Stimulated activated CD8-positive, alpha-beta memory T cell treated with anti-CD3 and anti-CD28 coated beads, Interleukin-7, amount 100 ng/mL, for 1 hour (primary cell): ENCODE results near the gene JOSD2.
A peak's percentile ranks its signal among the peaks of the same experiment; 100 is the strongest.
"Not testable (repeated sequence)": the region's sequence is repeated elsewhere in the genome, so short reads cannot be mapped to it uniquely, and the experiment has no call there.

Experiments used
- DNase-seq, 2 donors: peaks; one replicate each; pipeline ENCODE4 v3.0.0-alpha.2; 2020; ENCODE audit warnings: low read depth in 2 of 2

JOSD2 gene

DNA sequence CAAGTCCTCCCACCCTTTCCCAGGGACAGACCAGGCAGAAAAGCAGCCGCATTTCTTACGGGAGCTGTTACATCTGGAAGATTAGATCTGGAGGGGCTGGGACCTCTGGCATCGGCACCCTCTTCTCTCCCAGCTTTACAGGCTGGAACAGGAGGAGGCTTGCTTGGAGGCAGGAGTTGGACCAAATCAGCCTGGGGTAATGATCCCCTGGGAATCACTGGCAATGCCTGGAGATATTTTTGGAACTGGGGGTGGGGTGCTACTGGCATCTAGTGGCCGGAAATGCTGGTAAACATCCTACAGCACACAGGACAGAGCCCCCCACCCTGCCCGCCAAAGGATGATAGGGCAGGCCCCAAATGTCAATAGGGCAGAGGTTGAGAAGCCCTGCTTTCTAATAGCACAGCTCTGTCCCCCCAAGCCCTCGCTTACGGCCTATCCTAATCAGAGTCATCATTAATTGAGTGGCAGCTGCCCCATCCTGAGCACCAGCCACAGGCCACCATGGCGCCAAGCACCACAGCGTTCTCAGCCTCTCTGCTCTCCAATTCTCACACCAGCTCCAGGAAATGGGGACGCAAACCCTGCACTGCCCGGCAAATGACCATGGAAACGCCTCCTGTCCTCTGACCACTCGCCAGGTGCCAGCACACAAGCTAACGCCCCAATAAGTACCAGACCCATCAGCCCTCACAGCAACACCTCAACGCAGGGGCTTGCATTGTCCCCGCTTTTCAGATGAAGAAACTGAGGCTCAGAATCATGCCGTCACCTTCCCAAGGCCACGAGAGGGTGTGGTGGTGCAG, 36.6 kb upstream of the JOSD2 start:
- DNase-seq = no peak

DNA sequence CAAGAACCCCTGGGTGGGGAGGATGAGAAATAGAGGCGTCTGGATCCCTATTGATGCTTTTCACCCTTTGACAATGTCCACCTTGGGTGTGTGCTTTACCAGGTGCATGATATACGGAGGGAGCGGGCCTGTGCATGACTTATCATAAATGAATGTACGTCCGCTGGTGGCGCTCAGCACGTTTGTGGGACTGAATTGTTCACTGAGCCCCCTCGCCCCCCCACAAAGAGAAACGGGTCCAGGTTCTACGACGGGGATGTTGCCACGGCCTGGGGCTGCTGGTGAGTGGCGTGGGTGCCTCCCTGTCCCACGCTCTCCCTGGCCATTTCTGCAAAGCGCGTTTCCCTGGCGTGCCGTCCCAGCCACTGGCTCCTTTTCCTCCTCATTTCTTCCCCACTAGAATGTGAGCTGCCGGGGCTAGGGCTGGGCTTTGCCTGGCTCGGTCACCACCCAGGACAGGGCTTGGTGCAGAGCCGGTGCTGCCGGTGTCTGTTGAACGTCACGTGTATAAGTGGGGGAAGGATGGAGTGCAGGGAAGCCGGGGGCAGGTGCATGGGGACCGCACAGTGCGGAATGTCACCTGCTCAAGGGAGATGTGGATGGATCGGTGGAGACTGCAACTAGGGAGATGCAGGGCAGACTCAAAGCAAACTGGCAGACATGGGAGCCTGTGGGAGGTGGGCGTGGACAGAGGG, 35.7 kb upstream of the JOSD2 start:
- no peak for DNase-seq

- no peak for DNase-seq
Observed at GRCh38 chr19:50542943-50543342, 32.0 kb upstream of the JOSD2 start.

GRCh38 chr19:50537769-50538230, 26.8 kb upstream of the JOSD2 start:
- peak in 1 of 2 donors; percentile 37 for DNase-seq

- no peak for DNase-seq
Observed at GRCh38 chr19:50537306-50537685, 26.3 kb upstream of the JOSD2 start.

DNA sequence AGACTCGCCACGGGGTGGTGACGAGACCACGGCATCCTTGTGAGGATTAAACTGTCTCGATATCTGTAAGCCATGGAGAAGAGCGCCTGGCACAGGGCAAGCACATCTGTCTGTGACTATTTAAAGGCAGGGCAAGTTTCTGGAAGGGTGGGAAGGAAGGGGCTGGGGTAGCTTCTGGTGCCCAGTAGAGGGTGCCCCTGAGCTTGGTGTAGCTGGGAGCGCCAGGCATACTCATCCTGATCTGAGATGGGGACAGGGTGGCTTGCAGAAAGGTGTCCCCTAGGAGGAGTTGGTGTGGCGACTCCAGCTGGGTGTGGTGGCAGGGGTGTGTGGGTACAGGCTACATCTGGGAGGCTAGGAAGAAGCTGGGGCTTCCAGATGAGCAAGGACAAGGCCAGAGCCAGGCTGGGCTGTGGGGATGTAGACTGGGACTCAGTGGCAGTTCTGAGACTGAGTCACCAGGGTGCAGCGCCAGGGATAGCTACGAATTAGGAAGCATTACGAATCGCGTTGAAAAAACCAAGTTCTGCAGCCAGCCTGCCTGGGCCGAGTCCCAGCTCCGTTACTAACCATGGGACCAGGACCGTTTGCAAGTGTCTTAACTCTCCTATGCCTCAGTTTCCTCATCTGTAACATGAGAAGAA, 25.8 kb upstream of the JOSD2 start:
- no peak for DNase-seq

DNA sequence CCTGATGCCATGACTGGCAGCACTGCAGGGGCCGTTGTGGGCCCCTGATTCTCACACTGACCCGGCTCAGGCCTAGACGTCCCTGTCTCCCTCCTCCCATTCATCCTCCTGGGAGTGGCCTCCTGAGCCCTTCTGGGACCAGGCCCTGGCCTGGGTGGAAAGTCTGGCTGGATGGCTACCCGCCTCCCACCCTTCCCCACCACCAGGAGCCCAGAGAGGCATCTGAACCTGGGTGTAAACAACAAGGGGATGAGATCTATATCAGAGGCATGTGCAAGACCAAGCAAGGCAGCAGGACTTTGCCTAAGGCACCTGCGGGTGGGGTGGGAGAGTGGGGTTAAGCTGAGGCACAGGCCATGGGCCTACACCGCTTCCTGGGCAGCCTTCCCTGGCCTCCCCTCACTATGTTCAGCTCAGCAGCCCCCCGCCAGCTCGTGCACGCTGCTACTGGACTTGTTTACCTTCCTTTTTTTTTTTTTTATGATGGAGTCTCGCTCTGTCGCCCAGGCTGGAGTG, 24.7 kb upstream of the JOSD2 start:
- no peak for DNase-seq

DNA sequence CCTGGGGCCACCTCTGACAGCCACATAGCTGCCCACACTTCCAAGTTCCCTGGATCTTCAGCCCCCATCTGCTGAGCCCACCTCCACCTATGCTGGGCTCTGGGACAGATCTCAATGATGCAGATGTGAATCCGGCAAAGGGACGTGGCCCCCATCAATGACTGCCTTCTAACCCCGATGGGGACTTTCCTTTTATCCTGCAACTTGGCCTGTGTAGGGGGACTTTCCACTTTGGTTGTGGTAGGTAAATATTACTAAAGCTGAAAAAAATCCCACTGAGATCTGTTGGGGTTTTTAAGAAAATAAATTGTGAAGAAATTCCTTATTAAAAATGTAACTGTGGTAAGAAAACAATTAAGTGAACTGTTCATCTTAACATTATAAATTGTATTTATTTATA, 23.5 kb upstream of the JOSD2 start:
- DNase-seq = no peak

- no peak for DNase-seq
Observed at GRCh38 chr19:50532952-50533351, 22.0 kb upstream of the JOSD2 start.

DNA sequence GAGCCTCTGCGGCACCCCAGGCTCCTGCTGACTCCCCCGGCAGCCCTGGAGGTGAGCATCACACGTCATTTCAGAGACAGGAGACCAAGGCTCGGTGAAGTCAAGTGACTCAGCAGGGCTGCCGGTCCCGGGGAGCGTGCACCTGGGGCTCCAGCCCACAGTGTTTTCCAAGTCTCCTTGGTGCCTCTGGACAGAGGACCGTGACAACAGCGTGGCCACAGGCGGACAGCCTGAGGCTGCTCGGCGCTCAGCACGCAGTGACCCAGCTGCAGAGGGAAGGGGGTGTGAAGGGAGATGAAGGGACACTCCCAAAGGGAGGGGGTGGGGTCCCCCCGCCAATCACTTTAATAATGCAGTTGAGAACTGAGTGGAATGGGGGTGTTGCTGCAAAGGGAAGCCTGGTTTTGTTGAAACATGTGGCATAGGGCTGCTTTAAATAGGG, 20.2 kb upstream of the JOSD2 start:
- no peak for DNase-seq

DNA sequence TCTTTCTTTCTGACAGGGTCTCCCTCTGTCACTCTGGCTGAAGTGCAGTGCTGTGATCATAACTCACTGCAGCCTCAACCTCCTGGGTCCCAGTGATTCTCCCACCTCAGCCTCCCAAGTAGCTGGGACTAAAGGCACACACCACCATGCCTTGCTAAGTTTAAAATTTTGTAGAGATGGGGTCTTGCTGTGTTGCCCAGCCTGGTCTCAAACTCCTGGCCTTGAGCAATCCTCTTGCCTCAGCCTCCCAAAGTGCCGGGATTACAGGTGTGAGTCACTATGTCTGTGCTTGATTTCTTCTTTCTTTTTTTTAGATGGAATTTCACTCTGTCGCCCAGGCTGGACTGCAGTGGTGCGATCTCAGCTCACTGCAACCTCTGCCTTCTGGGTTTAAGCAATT, 17.1 kb upstream of the JOSD2 start:
- not testable (repeated sequence) for DNase-seq

DNA sequence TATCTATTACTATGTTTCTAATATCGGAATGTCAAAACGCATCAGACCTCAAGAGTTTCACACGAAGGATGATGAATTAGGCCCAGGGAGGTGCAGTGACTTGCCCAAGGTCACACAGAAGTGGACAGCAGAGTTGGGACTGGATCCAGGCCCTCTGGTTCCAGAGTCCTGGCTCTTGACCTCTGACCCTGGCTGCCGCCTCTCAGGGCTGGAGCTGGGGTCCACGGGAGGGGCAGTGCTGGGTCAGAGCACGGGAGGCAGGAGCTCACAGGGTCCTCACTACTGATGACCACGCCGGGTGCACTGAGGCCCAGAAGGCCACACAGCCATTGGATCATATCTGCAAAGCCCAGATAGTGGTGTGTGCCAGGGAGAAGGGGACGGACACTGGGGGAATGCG, 11.9 kb upstream of the JOSD2 start:
- no peak for DNase-seq

GRCh38 chr19:50520822-50521465, 10.0 kb upstream of the JOSD2 start:
- DNase-seq = no peak

DNA sequence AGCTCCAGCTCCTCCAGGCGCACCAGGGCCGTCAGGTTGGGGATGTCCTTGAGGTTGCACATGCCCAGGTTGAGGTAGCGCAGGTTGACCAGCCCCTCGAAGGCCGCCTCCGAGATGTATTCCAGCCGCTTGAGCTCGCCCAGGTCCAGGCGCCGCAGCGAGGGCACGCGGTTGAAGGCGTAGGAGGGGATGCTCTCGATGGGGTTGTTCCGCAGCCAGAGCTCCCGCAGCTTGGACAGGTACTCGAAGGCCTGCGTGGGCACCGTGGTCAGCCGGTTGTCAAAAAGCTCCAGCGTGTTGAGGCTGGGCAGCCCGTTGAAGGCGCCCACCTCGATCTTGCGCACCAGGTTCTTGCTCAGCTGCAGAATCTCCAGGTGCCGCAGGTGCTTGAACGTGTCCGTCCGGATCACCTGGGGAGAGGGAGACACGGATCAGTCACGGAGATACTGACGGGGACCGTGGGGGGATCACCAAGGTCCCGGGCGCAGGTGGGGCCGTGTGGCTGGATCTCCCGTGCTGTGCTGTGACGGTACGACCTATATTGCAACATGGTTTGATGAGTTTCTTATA, 8.1 kb upstream of the JOSD2 start:
- no peak for DNase-seq

DNA sequence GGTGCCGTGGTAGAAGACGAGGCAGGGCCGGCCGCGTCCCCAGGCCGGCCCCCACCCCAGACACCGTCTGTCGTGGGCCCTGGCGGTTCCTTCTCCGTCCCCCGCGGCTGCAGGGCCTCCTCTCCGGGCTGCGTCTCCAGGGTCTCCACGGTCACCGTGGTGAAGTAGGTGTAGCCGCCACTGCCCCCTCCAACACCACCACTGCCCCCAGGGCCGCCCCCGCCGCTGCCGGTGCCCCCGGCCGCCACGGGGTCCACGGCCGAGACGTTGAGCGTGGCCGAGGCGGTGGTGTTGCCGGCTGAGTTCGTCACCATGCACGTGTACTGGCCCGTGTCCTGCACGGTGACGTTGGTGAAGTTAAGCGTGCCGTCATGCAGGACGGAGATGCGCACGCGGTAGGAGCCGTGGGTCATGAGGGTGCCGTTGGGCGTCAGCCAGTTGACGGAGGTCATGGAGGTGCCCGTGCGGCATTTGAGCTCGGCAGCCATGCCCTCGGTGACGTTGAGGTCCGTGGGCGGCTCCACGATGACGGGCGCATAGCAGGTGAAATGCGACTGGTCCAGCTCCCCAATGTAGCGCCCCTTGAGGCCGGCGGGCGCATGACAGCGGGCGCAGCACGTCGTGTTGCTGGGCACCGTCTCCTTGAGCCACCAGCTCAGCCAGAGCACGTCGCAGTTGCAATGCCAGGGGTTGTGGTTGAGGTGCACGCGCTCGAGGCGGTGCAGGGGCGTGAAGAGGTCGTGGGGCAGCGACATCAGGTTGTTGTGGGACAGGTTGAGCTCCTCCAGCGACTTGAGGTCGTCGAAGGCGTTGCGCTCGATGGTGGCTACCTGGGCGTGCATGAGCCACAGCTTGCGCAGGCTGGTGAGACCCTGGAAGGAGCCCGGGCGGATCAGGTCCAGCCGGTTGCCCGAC, 7.4 kb upstream of the JOSD2 start:
- DNase-seq = no peak

GRCh38 chr19:50517704-50518075, 6.7 kb upstream of the JOSD2 start:
- no peak for DNase-seq

DNA sequence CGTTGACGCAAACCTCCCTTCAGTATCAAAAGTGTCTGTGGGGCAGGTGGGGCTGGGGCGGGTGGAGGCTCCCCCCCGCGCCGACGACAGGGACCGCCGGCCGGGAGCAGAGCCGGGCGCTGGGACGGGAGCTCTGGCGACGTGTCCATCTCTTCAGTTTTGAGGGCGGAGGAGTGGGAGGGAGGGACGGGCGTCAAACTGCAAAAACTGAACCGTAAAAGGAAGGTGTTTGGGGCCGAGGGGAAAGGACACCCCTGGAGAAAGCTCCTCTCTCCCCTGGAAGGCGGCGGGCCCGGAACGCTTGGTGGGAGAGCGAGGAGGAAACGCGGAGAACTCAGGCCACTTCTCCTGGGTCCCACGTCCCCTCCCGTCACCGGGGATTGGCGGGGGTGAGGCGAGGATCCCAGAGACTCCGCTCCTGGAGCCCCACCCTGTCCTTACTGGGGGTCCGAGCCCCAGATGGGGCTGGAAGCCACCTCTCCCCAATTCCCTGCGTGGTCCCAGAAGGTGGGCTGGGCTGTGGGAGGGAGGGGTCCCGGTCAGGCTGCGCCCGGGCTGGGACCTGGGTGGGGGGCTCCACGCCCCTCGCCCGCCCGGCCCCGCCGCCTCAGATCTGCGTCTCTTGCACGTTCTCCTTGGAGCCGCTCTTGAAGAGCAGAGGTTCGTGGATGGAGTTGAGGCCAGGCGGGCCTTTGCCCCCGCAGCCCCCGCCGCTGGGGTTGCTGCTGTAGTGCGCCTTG, 6.1 kb upstream of the JOSD2 start:
- no peak for DNase-seq

- DNase-seq = no peak
Observed at GRCh38 chr19:50516456-50516855, 5.5 kb upstream of the JOSD2 start.

DNA sequence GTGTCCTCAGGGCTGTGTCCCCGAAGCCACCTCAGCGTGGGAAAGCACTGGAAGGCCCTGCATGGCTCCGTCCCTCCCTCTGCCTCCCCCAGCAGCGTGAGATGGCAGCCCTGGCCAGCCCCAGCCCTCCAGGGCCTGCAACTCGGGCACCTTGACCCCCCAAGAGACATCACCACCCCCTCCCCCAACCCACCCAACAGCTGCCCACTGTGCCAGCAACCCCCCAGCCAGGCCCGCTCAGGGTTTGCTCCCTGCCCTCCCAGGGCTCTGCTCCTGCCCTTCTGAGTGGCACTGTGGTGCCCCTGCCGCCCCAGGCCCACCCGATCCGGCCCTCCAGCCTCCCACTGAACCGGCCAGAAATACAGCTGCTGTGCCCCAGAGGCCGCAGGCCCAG, 4.2 kb upstream of the JOSD2 start:
- no peak for DNase-seq
